ENCODE data around the gene SDC1.

The SDC1 gene

GRCh38 chr2:20221555-20221973 lies 3.4 kb downstream of the SDC1 start:
- Mint-ChIP-seq H3K27ac (peak overlapping the region; percentile 90), H3K4me3 (peak overlapping the region; percentile 81), H3K9me3 (no peaks in the 10 kb centered on the region), H3K4me1 (peaks cover 73% of the 10 kb centered on the region), H3K27me3 (ENCODE audit: low read depth, poor library complexity) (peaks cover 4% of the 10 kb centered on the region), H3K36me3 (ENCODE audit: low read depth) (peaks cover 5% of the 10 kb centered on the region)
- TF ChIP-seq CTCF (IDR thresholded peaks at IDR 0.05) = no peak
- no peak for DNase-seq

- H3K9me3 Mint-ChIP-seq = no peaks in the 10 kb centered on the region
- peak overlapping the region; percentile 32 for H3K4me3 Mint-ChIP-seq
- no peak for DNase-seq
- H3K27ac Mint-ChIP-seq = no peak overlapping the region
- H3K27me3 Mint-ChIP-seq (ENCODE audit: low read depth, poor library complexity) = peaks cover 4% of the 10 kb centered on the region
- H3K4me1 Mint-ChIP-seq = peaks cover 79% of the 10 kb centered on the region
- peaks cover 5% of the 10 kb centered on the region for H3K36me3 Mint-ChIP-seq (ENCODE audit: low read depth)
- TF ChIP-seq CTCF (IDR thresholded peaks at IDR 0.05) = no peak
Observed at GRCh38 chr2:20220806-20221554, 4.0 kb downstream of the SDC1 start.

DNA sequence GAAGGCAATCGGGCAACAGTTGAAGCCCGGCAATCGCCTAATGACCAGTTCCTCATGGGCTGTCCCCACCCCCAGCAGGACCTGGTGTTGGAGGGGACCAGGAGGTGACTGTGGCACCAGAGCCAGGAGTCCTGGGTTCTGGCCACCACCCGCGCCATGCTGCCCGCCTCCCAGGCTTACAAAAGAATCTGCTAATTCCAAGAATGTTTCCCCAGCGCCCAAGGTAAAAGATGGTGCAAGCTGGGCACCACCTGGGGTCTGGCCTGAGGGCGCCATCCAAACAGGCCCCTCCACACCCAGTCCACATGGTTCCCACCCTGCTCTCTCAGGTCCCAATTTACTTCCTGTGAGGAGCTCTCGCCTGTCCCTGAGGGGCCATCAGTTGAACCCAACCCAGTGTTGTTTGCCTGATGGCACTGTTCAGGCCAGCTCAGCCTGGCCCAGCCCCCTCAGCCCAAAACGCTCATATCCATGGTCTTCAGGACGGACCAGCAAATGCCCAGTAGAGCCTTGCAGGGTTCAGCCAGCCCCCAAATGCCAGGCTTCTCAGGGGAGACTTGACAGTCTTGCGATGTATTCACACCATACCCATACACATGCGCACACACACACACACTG lies 5.1 kb downstream of the SDC1 start:
- Mint-ChIP-seq H3K9me3 (no peaks in the 10 kb centered on the region), H3K36me3 (ENCODE audit: low read depth) (peaks cover 5% of the 10 kb centered on the region), H3K4me1 (peaks cover 85% of the 10 kb centered on the region), H3K4me3 (no peak overlapping the region), H3K27ac (no peak overlapping the region), H3K27me3 (ENCODE audit: low read depth, poor library complexity) (peaks cover 7% of the 10 kb centered on the region)
- no peak for TF ChIP-seq CTCF (IDR thresholded peaks at IDR 0.05)
- no peak for DNase-seq

GRCh38 chr2:20218331-20219320 lies 6.3 kb downstream of the SDC1 start:
- Mint-ChIP-seq H3K27me3 (ENCODE audit: low read depth, poor library complexity) (peaks cover 11% of the 10 kb centered on the region), H3K36me3 (ENCODE audit: low read depth) (peaks cover 5% of the 10 kb centered on the region), H3K9me3 (no peaks in the 10 kb centered on the region), H3K4me1 (peaks cover 97% of the 10 kb centered on the region), H3K27ac (peak overlapping the region; percentile 72), H3K4me3 (peak overlapping the region; percentile 15)
- no peak for TF ChIP-seq CTCF (IDR thresholded peaks at IDR 0.05)
- peak; percentile 22 for DNase-seq

DNA sequence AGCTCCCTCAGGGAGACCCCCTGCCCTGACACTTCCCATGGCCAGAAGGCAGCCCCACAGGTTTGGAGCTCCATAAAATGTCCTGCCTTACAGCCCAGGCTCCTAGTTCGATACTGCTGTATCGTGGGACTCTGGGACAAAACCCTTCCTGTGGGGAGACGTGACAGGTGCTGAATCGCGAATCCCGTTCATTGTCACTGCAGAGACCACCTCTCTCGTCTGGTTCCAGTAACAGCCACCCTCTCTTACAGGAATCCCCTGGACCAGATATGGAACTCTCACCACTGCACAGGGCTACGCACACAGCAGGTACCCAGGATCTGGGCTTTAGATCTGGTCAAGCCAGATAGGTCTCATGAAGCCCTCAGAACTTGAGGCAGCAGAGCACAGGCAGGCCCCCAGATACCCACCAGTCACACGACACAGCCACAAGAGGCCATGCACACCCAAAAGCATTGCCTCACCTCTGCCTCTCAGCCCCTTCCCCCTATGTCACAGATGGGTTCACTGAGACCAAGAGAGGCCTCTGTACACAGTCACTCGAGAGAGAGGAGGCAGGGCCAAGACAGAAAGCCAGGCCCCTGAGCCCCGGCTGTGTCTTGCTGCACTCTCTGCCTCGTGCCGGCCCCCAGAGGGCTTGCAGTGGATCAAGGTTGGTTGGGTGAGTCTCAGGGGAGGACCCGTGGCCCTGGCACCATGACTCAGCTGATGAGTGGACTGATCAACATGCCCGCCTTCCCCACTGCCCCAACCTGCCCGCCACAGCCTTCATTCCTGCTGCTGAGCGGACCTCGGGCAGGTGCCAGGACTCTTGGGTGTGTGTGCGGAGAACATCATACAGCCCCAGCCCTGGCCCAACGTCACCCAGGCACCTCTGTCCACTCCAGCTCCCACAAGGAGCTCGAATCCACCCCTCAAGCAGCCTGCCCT lies 7.6 kb downstream of the SDC1 start:
- H3K4me1 Mint-ChIP-seq = peaks cover 100% of the 10 kb centered on the region
- H3K27ac Mint-ChIP-seq = no peak overlapping the region
- H3K27me3 Mint-ChIP-seq (ENCODE audit: low read depth, poor library complexity) = peaks cover 11% of the 10 kb centered on the region
- peaks cover 5% of the 10 kb centered on the region for H3K36me3 Mint-ChIP-seq (ENCODE audit: low read depth)
- no peak for TF ChIP-seq CTCF (IDR thresholded peaks at IDR 0.05)
- no peak for DNase-seq
- no peak overlapping the region for H3K4me3 Mint-ChIP-seq
- no peaks in the 10 kb centered on the region for H3K9me3 Mint-ChIP-seq
